Measurements from ENCODE around the gene SOWAHA. TPM values are rescaled to one million over a fixed set of nuclear protein-coding genes. Genes with fewer than 3 reads are reported as not detected.

The SOWAHA gene
- total and polyA plus RNA-seq, 2 donors (not counting 1 experiment from before 2014, with no cell fraction given): not detected

DNA sequence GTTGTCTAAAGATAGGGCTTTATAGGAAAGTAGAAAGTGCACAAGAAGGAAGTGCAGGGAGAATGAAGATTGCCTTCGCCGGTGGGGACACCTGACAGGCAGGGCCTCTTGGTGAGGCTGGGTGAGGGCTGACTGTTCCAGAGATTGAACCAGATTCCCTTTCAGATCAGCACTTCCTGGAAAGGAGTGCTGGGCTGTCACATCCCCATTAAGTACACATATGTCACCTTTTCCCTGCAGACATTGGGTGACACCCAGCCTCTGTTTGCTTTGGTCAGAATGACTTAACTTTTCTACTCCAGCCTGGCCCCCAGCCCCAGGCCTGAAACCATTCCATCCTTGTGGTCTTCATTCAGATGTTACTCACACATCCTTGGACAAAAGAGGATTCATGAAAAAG is 24.8 kb downstream of the SOWAHA start:
- DNase-seq (no peak), ATAC-seq (ENCODE audit: low read depth) (no peak)
- H3K27ac Mint-ChIP-seq: no peak overlapping the region
- Histone ChIP-seq H3K9ac (ENCODE audit: low read length) (no peak overlapping the region), H2AFZ (ENCODE audit: insufficient read depth, low read depth, low read length, poor library complexity, severe bottlenecking) (no peak overlapping the region), H3K9me3 (ENCODE audit: control extremely low read depth in 1 of 3, control insufficient read depth in 2 of 3, insufficient read depth in 1 of 3, low read length in 2 of 3) (peaks cover 0 to 4% (median 0%) of the 10 kb centered on the region in 3 donors), H3K36me3 (replicated peaks in 1 of 2; ENCODE audit: control extremely low read depth in 1 of 2, control insufficient read depth in 1 of 2, extremely low read depth in 1 of 2, insufficient read depth in 2 of 2, low read length in 1 of 2) (no peaks in the 10 kb centered on the region), H3K27me3 (replicated peaks in 1 of 4; ENCODE audit: control extremely low read depth in 1 of 4, control insufficient read depth in 3 of 4, insufficient read depth in 4 of 4, low read length in 3 of 4) (no peaks in the 10 kb centered on the region), H3K4me2 (replicated peaks; ENCODE audit: low read depth, low read length, poor library complexity, severe bottlenecking) (no peak overlapping the region), H3K27ac (ENCODE audit: low read length in 2 of 2) (no peak overlapping the region), H3K4me3 (ENCODE audit: control extremely low read depth in 1 of 5, extremely low read depth in 1 of 5, insufficient read depth in 1 of 5, low read depth in 2 of 5, low read length in 4 of 5) (no peak overlapping the region), H3K4me1 (ENCODE audit: control insufficient read depth in 2 of 2, insufficient read depth in 2 of 2, low read length in 2 of 2) (no peaks in the 10 kb centered on the region), H3K79me2 (ENCODE audit: control insufficient read depth, insufficient read depth, low read length) (no peaks in the 10 kb centered on the region), H4K20me1 (ENCODE audit: control insufficient read depth, insufficient read depth, low read length, poor library complexity, severe bottlenecking) (no peaks in the 10 kb centered on the region)
- 85% methylated on average over 2 of the region's 2 CpGs for WGBS (ENCODE audit: insufficient coverage)
- no peaks in the 10 kb centered on the region for H3K27me3 Mint-ChIP-seq
- TF ChIP-seq EZH2 (IDR thresholded peaks at IDR 0.05; ENCODE audit: borderline replicate concordance, insufficient read depth, low read depth, low read length, poor library complexity, severe bottlenecking): no peak
- TF ChIP-seq, protein P1, sequence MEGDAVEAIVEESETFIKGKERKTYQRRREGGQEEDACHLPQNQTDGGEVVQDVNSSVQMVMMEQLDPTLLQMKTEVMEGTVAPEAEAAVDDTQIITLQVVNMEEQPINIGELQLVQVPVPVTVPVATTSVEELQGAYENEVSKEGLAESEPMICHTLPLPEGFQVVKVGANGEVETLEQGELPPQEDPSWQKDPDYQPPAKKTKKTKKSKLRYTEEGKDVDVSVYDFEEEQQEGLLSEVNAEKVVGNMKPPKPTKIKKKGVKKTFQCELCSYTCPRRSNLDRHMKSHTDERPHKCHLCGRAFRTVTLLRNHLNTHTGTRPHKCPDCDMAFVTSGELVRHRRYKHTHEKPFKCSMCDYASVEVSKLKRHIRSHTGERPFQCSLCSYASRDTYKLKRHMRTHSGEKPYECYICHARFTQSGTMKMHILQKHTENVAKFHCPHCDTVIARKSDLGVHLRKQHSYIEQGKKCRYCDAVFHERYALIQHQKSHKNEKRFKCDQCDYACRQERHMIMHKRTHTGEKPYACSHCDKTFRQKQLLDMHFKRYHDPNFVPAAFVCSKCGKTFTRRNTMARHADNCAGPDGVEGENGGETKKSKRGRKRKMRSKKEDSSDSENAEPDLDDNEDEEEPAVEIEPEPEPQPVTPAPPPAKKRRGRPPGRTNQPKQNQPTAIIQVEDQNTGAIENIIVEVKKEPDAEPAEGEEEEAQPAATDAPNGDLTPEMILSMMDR (IDR thresholded peaks at IDR 0.05): no peak
- peaks cover 2% of the 10 kb centered on the region for H3K4me1 Mint-ChIP-seq
- intact Hi-C loops (cut with micrococcal nuclease): no loop called here
- no peaks in the 10 kb centered on the region for H3K9me3 Mint-ChIP-seq (ENCODE audit: insufficient read depth)
- ChIA-PET POLR2A (no interaction called here), CTCF (interaction anchor here (1.8 kb wide), 1 partner anchor 9 kb away, joined by 4 read pairs; no protein-coding TSS in a partner anchor)
- H3K4me3 Mint-ChIP-seq: no peak overlapping the region

DNA sequence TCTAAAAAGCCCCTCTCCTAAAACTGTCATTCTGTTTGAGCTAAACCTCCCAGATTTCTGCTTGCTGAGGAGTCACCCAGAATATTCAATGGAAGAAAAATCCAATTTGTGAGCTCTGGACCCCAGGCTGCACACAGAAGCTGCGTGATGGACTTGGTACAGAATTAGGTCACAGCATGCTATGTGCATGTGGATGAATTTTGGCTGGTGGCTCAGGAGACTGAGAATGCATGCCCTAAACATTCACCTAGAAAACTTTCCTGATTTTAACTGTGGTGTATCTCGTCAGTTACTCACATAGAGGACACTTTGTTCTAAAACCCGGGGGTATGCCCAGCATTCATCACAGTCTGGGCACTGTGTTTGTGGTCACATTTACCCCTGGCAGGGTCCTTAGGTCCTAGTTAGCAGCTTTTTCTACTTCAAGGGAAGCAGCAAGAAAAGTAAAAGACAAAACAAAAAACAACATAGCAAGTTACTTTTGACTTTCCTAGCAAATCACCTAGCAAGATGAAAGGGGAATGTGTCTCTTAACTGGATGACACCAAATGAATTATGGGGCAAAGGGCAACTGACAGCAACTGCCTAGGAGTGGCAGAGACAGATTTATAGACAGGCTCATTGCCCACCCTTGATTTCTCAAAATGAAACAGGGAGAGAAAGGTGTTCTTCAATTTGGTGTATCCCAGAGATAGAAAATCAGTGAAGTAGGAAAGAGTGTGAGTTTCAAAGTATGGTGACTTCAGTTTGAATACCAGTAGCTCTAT is 25.6 kb downstream of the SOWAHA start:
- H3K27me3 ChIP-seq (replicated peaks in 1 of 4; ENCODE audit: control extremely low read depth in 1 of 4, control insufficient read depth in 3 of 4, insufficient read depth in 4 of 4, low read length in 3 of 4): no peaks in the 10 kb centered on the region
- H3K9ac ChIP-seq (ENCODE audit: low read length): no peak overlapping the region
- POLR2A ChIA-PET: no interaction called here
- Mint-ChIP-seq H3K4me1 (peaks cover 2% of the 10 kb centered on the region), H3K27me3 (no peaks in the 10 kb centered on the region), H3K27ac (no peak overlapping the region), H3K4me3 (no peak overlapping the region), H3K9me3 (ENCODE audit: insufficient read depth) (no peaks in the 10 kb centered on the region)
- no peak overlapping the region for H3K4me2 ChIP-seq (replicated peaks; ENCODE audit: low read depth, low read length, poor library complexity, severe bottlenecking)
- H3K36me3 ChIP-seq (replicated peaks in 1 of 2; ENCODE audit: control extremely low read depth in 1 of 2, control insufficient read depth in 1 of 2, extremely low read depth in 1 of 2, insufficient read depth in 2 of 2, low read length in 1 of 2): no peaks in the 10 kb centered on the region
- 92% methylated on average over 1 of the region's 3 CpGs for WGBS (ENCODE audit: insufficient coverage)
- no peak for TF ChIP-seq EZH2 (IDR thresholded peaks at IDR 0.05; ENCODE audit: borderline replicate concordance, insufficient read depth, low read depth, low read length, poor library complexity, severe bottlenecking)
- TF ChIP-seq, protein P1 (IDR thresholded peaks at IDR 0.05): no peak
- ATAC-seq (ENCODE audit: low read depth): no peak
- CTCF ChIA-PET: no interaction called here
- no peaks in the 10 kb centered on the region for H4K20me1 ChIP-seq (ENCODE audit: control insufficient read depth, insufficient read depth, low read length, poor library complexity, severe bottlenecking)
- H3K4me3 ChIP-seq (ENCODE audit: control extremely low read depth in 1 of 5, extremely low read depth in 1 of 5, insufficient read depth in 1 of 5, low read depth in 2 of 5, low read length in 4 of 5): no peak overlapping the region
- H3K4me1 ChIP-seq (ENCODE audit: control insufficient read depth in 2 of 2, insufficient read depth in 2 of 2, low read length in 2 of 2): no peaks in the 10 kb centered on the region
- no peak for DNase-seq
- no peak overlapping the region for H2AFZ ChIP-seq (ENCODE audit: insufficient read depth, low read depth, low read length, poor library complexity, severe bottlenecking)
- H3K9me3 ChIP-seq (ENCODE audit: control extremely low read depth in 1 of 3, control insufficient read depth in 2 of 3, insufficient read depth in 1 of 3, low read length in 2 of 3): peaks cover 0 to 4% (median 0%) of the 10 kb centered on the region in 3 donors
- no peak overlapping the region for H3K27ac ChIP-seq (ENCODE audit: low read length in 2 of 2)
- no peaks in the 10 kb centered on the region for H3K79me2 ChIP-seq (ENCODE audit: control insufficient read depth, insufficient read depth, low read length)
- intact Hi-C loops (cut with micrococcal nuclease): no loop called here
